SK-N-MC (cell line): ENCODE data around the gene CLN6.

Experiments
- DNase-seq: peaks from one replicate; pipeline ENCODE4 v3.0.0-alpha.2; 2011; ENCODE audit warnings: low read depth, low spot score
- H3K27ac ChIP-seq: fragments of 200-600 bp; sonication (generic); 2 replicates; pipeline ENCODE4 v1.5.1; 2016; ENCODE audit warnings: mixed run types
- H3K36me3 ChIP-seq: fragments of 200-600 bp; sonication (generic); 2 replicates; pipeline ENCODE4 v1.6.1; 2017; ENCODE audit warnings: antibody characterized with exemption, low read length, mixed read lengths; ENCODE audit not compliant: insufficient read depth
- H3K4me3 ChIP-seq: fragments of 200-600 bp; sonication (generic); 2 replicates; pipeline ENCODE4 v1.5.1; 2016
- H3K9ac ChIP-seq: fragments of 200-600 bp; sonication (generic); 2 replicates; pipeline ENCODE4 v1.8.0; 2017; ENCODE audit warnings: mixed run types, mixed read lengths; ENCODE audit not compliant: insufficient read length
- H3K9me3 ChIP-seq: fragments of 200-600 bp; sonication (generic); 2 replicates; pipeline ENCODE4 v1.6.1; 2017; ENCODE audit warnings: low read depth, mild to moderate bottlenecking, antibody characterized with exemption, low read length, moderate library complexity, mixed read lengths
- EZH2 ChIP-seq: fragments of 200-600 bp; sonication (generic); IDR thresholded peaks from one replicate; pipeline ENCODE4 v1.6.1; 2017; ENCODE audit warnings: antibody characterized with exemption
- FOXP2 ChIP-seq: optimal IDR thresholded peaks from 2 replicates; pipeline ENCODE3; 2011; ENCODE audit warnings: mild to moderate bottlenecking, moderate library complexity; ENCODE audit not compliant: insufficient read depth; ENCODE audit errors: extremely low read length, control extremely low read depth
- POLR2AphosphoS5 ChIP-seq: IDR thresholded peaks from 2 replicates; pipeline ENCODE4 v1.6.1; 2012; ENCODE audit warnings: mild to moderate bottlenecking, low read depth, low read length, borderline replicate concordance

Gene CLN6

GRCh38 chr15:68157074-68157473, 72.5 kb downstream of the CLN6 start:
- Histone ChIP-seq H3K27ac (no peak overlapping the region), H3K4me3 (no peak overlapping the region), H3K36me3 (peaks cover 51% of the 10 kb centered on the region), H3K9ac (no peak overlapping the region), H3K9me3 (no peaks in the 10 kb centered on the region)
- no peak for TF ChIP-seq EZH2
- TF ChIP-seq FOXP2: no peak
- no peak for TF ChIP-seq POLR2AphosphoS5
- DNase-seq: no peak
